Lung (tissue), 12 donors: Measurements from ENCODE around the gene MROH9. TPM values are rescaled to one million over a fixed set of nuclear protein-coding genes. Genes with fewer than 3 reads are reported as not detected.

ENCODE experiments used
- ATAC-seq: fragments of 200-7000 bp; cut with Tn5 transposase; one replicate; pipeline ENCODE4 v1.9.1; 2020; ENCODE audit warnings: moderate number of reproducible peaks; ENCODE audit not compliant: insufficient read depth, low FRiP score
- DNase-seq, 3 donors: peaks; one replicate each; pipeline ENCODE4 v3.0.0-alpha.2; 2013 to 2017
- H3K27ac ChIP-seq, 2 donors: one replicate each; pipeline ENCODE4 v1.5.1; 2013; ENCODE audit warnings: mild to moderate bottlenecking in 2 of 2, moderate library complexity in 2 of 2, control low read depth in 1 of 2, inconsistent platforms in 1 of 2, low read depth in 1 of 2, low read length in 1 of 2
- H3K27me3 ChIP-seq, 3 donors: one replicate each; pipeline ENCODE4 v1.5.1; 2013; ENCODE audit warnings: low read length in 2 of 3; ENCODE audit not compliant: control insufficient read depth in 3 of 3, insufficient read depth in 3 of 3
- H3K36me3 ChIP-seq, 4 donors: one replicate each; pipeline ENCODE4 v1.5.1; 2013; ENCODE audit warnings: low read length in 4 of 4, mild to moderate bottlenecking in 1 of 4, moderate library complexity in 1 of 4; ENCODE audit not compliant: control insufficient read depth in 4 of 4, insufficient read depth in 4 of 4
- H3K4me1 ChIP-seq, 5 donors: one replicate each; pipeline ENCODE4 v1.5.1; 2013; ENCODE audit warnings: low read length in 5 of 5, mild to moderate bottlenecking in 2 of 5, moderate library complexity in 1 of 5; ENCODE audit not compliant: control insufficient read depth in 5 of 5, insufficient read depth in 5 of 5
- H3K4me3 ChIP-seq: one replicate; pipeline ENCODE4 v1.5.1; 2013; ENCODE audit warnings: mild to moderate bottlenecking, control low read depth, moderate library complexity
- H3K9ac ChIP-seq, 2 donors: one replicate each; pipeline ENCODE4 v1.5.1; 2013; ENCODE audit warnings: low read length in 2 of 2, control low read depth in 1 of 2; ENCODE audit not compliant: insufficient read depth in 1 of 2
- H3K9me3 ChIP-seq, 4 donors: one replicate each; pipeline ENCODE4 v1.5.1; 2013; ENCODE audit warnings: low read length in 3 of 4, mild to moderate bottlenecking in 1 of 4, moderate library complexity in 1 of 4; ENCODE audit not compliant: control insufficient read depth in 4 of 4, insufficient read depth in 3 of 4
- CTCF ChIP-seq: IDR thresholded peaks from 2 replicates; pipeline ENCODE4 v1.5.1; 2012; ENCODE audit warnings: mild to moderate bottlenecking; ENCODE audit errors: control extremely low read depth, extremely low read depth
- WGBS, 2 donors: extraction: QIAGEN DNeasy Blood & Tissue Kit; methylation state at CpG; one replicate each; pipeline ENCODE4 v1.1.7; 2013; 5-methylcytosine and 5-hydroxymethylcytosine counted together
- polyA plus RNA-seq, 2 donors: library from polyadenylated mRNA; stranded (reverse); fragments of 200-250 nt; gene quantifications; one replicate each; pipeline ENCODE4 v1.2.1, GENCODE V29; 2013
- total RNA-seq, 2 donors: library from RNA; depleted of rRNA in 1 of 2; stranded (reverse); fragments of >200 nt in 1 of 2; gene quantifications; one replicate each; pipeline ENCODE4 v1.2.1, GENCODE V29; 2014 to 2021
- donor health status: control.
- donor health status: control.
- donor health status: Bipolar disorder and iron deficiency.
- donor health status: healthy.
- donor health status: DM: yes; HTN: yes; CAD: no.

Gene MROH9
- total and polyA plus RNA-seq, 4 donors = 0.49 to 11.6 (median 2.1) TPM

GRCh38 chr1:171019971-171020370, 84.6 kb downstream of the MROH9 start:
- H3K27ac ChIP-seq = no peak overlapping the region
- H3K27me3 ChIP-seq = no peaks in the 10 kb centered on the region
- no peak for DNase-seq
- no peaks in the 10 kb centered on the region for H3K4me1 ChIP-seq
- ATAC-seq = no peak
- no peaks in the 10 kb centered on the region for H3K36me3 ChIP-seq
- 69 to 73% methylated on average over 4 of the region's 4 CpGs for WGBS, 2 donors
- H3K4me3 ChIP-seq = no peak overlapping the region
- H3K9me3 ChIP-seq = no peaks in the 10 kb centered on the region
- no peak for TF ChIP-seq CTCF
- H3K9ac ChIP-seq = no peak overlapping the region

DNA sequence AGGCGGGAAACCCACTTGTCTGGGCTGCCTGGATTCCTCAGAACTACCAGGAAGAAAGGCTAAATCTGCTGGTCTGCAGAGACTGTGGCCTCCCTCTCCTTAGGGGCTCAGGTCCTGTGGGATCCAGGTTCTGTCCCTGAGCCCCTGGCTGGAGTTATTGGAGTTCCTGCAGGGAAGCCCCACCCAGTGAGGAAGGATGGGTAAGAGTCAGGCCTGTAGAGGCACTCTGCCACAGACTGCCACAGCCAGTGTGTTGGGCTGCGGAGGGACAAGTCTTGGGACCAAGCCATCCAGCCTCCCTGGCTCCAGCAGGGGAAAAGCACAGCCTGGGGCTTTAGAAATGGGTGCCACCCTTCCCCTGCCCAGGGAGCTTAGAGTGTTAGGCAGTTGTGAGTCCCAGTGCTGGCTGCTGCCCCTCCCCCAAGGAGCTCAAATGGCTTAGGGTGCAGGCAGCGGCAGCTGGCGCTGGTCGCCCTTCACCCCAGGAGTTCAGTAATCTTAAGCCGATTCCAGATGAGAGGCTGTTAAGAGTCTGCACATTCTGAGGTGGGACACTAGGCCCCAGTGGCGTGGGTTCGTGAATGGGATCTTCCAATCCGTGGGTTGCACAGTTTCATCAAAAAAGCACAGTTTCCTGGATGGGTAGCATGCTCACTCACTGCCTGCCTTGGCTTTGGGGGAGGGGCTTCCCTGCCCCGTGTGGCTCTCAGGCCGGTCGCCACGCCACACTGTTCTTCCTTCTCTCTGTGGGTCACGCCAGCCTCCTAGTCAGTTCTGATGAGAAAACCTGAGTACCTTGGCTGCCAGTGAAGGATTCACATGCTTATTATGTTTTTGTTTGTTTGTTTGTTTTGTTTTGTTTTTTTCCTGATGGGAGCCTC, 97.7 kb downstream of the MROH9 start:
- Histone ChIP-seq H3K9ac (no peak overlapping the region), H3K36me3 (no peaks in the 10 kb centered on the region), H3K27ac (no peak overlapping the region), H3K4me3 (no peak overlapping the region), H3K4me1 (no peaks in the 10 kb centered on the region), H3K9me3 (no peaks in the 10 kb centered on the region), H3K27me3 (no peaks in the 10 kb centered on the region)
- no peak for ATAC-seq
- no peak for DNase-seq
- no peak for TF ChIP-seq CTCF
- WGBS, 2 donors = 55 to 57% methylated on average over 14 of the region's 14 CpGs

DNA sequence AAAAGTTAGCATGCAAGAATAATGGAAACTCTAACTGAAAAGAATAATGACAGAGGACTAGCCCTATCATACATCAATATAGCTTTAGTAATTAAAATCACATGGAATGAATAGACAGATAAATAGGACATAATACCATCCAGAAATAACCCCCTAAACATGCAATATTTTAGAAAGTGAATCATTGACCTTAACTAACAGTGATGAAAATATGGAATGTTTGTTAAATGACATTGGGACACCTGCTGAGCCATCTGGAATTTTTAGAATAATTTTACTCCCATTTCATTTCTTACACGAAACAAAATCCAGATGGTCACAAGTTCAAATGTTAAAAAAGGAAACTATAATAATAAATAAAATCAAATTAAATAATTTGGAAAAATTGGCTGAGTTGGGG, 102.3 kb downstream of the MROH9 start:
- Histone ChIP-seq H3K27me3 (no peaks in the 10 kb centered on the region), H3K36me3 (no peaks in the 10 kb centered on the region), H3K27ac (no peak overlapping the region), H3K9ac (no peak overlapping the region), H3K4me1 (no peaks in the 10 kb centered on the region), H3K9me3 (no peaks in the 10 kb centered on the region), H3K4me3 (no peak overlapping the region)
- no peak for DNase-seq
- WGBS, 2 donors = 61 to 78% methylated on average over 1 of the region's 1 CpG
- no peak for ATAC-seq
- no peak for TF ChIP-seq CTCF
